ENCODE results near the gene DET1.

Gene DET1

GRCh38 chr15:88479169-88479568 is 67.3 kb downstream of the DET1 start:
- Histone ChIP-seq H3K9me3 (ENCODE audit: insufficient read depth, low read depth, low read length) (no peaks in the 10 kb centered on the region), H4K20me1 (ENCODE audit: insufficient read depth, low read length, poor library complexity, severe bottlenecking) (no peaks in the 10 kb centered on the region), H2AFZ (ENCODE audit: low read length) (no peak overlapping the region), H3K4me1 (ENCODE audit: insufficient read depth, low read length, poor library complexity, severe bottlenecking) (no peaks in the 10 kb centered on the region), H3K27me3 (ENCODE audit: insufficient read depth, low read length, poor library complexity, severe bottlenecking) (no peaks in the 10 kb centered on the region), H3F3A (ENCODE audit: low read depth) (no peaks in the 10 kb centered on the region), H3K9ac (ENCODE audit: low read depth, low read length, poor library complexity, severe bottlenecking) (no peak overlapping the region), H3K4me3 (ENCODE audit: low read length, poor library complexity, severe bottlenecking) (no peak overlapping the region), H3K79me2 (ENCODE audit: insufficient read depth, low read length) (no peaks in the 10 kb centered on the region), H3K36me3 (ENCODE audit: insufficient read depth, low read length) (peaks cover 24% of the 10 kb centered on the region; the same call in 1 of the 2 replicates), H3K4me2 (ENCODE audit: low read depth, low read length, poor library complexity, severe bottlenecking) (no peak overlapping the region), H3K9me2 (replicated peaks; ENCODE audit: low read depth, low read length) (no peaks in the 10 kb centered on the region)
- TF ChIP-seq CTCF (conservative IDR thresholded peaks at IDR 0.05; ENCODE audit: low read length) (no peak), EZH2phosphoT487 (IDR thresholded peaks at IDR 0.05; ENCODE audit: borderline replicate concordance) (no peak)

- H3K79me2 ChIP-seq (ENCODE audit: insufficient read depth, low read length): no peaks in the 10 kb centered on the region
- TF ChIP-seq CTCF (conservative IDR thresholded peaks at IDR 0.05; ENCODE audit: low read length): no peak
- no peak for TF ChIP-seq EZH2phosphoT487 (IDR thresholded peaks at IDR 0.05; ENCODE audit: borderline replicate concordance)
- H3K9ac ChIP-seq (ENCODE audit: low read depth, low read length, poor library complexity, severe bottlenecking): no peak overlapping the region
- H3K4me2 ChIP-seq (ENCODE audit: low read depth, low read length, poor library complexity, severe bottlenecking): no peak overlapping the region
- H4K20me1 ChIP-seq (ENCODE audit: insufficient read depth, low read length, poor library complexity, severe bottlenecking): no peaks in the 10 kb centered on the region
- no peaks in the 10 kb centered on the region for H3K27me3 ChIP-seq (ENCODE audit: insufficient read depth, low read length, poor library complexity, severe bottlenecking)
- no peak overlapping the region for H2AFZ ChIP-seq (ENCODE audit: low read length)
- H3F3A ChIP-seq (ENCODE audit: low read depth): no peaks in the 10 kb centered on the region
- no peaks in the 10 kb centered on the region for H3K4me1 ChIP-seq (ENCODE audit: insufficient read depth, low read length, poor library complexity, severe bottlenecking)
- no peaks in the 10 kb centered on the region for H3K9me3 ChIP-seq (ENCODE audit: insufficient read depth, low read depth, low read length)
- peaks cover 24% of the 10 kb centered on the region; the same call in 1 of the 2 replicates for H3K36me3 ChIP-seq (ENCODE audit: insufficient read depth, low read length)
- no peak overlapping the region for H3K4me3 ChIP-seq (ENCODE audit: low read length, poor library complexity, severe bottlenecking)
- no peaks in the 10 kb centered on the region for H3K9me2 ChIP-seq (replicated peaks; ENCODE audit: low read depth, low read length)
Measured at GRCh38 chr15:88477904-88478303, 68.6 kb downstream of the DET1 start.

DNA sequence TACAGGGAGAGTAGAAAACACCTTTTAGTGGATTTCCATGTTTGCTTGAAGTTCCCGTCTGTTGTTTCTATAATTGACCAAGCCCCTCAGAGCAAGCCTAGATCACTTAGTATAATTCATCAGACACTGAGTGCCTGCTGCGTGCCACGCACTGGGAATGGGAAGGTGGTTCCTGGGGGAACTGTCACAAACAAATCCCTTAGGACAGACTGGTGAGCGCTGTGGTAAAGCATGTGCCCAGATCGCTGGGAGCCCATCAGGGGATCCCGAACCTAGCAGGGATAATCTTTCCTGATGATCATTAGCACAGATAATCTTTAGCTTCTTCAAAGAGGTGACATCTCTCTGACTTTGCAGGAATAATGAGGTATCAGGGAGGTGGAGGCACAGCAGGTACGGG is 69.4 kb downstream of the DET1 start:
- H3K4me3 ChIP-seq (ENCODE audit: low read length, poor library complexity, severe bottlenecking): no peak overlapping the region
- H4K20me1 ChIP-seq (ENCODE audit: insufficient read depth, low read length, poor library complexity, severe bottlenecking): no peaks in the 10 kb centered on the region
- H3K36me3 ChIP-seq (ENCODE audit: insufficient read depth, low read length): peaks cover 24% of the 10 kb centered on the region; the same call in 1 of the 2 replicates
- H2AFZ ChIP-seq (ENCODE audit: low read length): no peak overlapping the region
- H3K4me2 ChIP-seq (ENCODE audit: low read depth, low read length, poor library complexity, severe bottlenecking): no peak overlapping the region
- no peaks in the 10 kb centered on the region for H3K4me1 ChIP-seq (ENCODE audit: insufficient read depth, low read length, poor library complexity, severe bottlenecking)
- no peaks in the 10 kb centered on the region for H3K9me3 ChIP-seq (ENCODE audit: insufficient read depth, low read depth, low read length)
- no peaks in the 10 kb centered on the region for H3K27me3 ChIP-seq (ENCODE audit: insufficient read depth, low read length, poor library complexity, severe bottlenecking)
- H3K79me2 ChIP-seq (ENCODE audit: insufficient read depth, low read length): no peaks in the 10 kb centered on the region
- no peaks in the 10 kb centered on the region for H3F3A ChIP-seq (ENCODE audit: low read depth)
- TF ChIP-seq EZH2phosphoT487 (IDR thresholded peaks at IDR 0.05; ENCODE audit: borderline replicate concordance) (no peak), CTCF (conservative IDR thresholded peaks at IDR 0.05; ENCODE audit: low read length) (no peak)
- no peak overlapping the region for H3K9ac ChIP-seq (ENCODE audit: low read depth, low read length, poor library complexity, severe bottlenecking)
- H3K9me2 ChIP-seq (replicated peaks; ENCODE audit: low read depth, low read length): no peaks in the 10 kb centered on the region
